ENCODE data around the gene STRAP. TPM values are rescaled to one million over a fixed set of nuclear protein-coding genes. Genes with fewer than 3 reads are reported as not detected.

Gene STRAP
- total and polyA plus RNA-seq, 2 donors from 2014 or later = 85.9 to 99.1 TPM

GRCh38 chr12:15918066-15918465, 35.9 kb downstream of the STRAP start:
- Histone ChIP-seq H3K27ac (ENCODE audit: low read depth in 2 of 2, low read length in 2 of 2) (no peak overlapping the region), H3K27me3 (ENCODE audit: control insufficient read depth, insufficient read depth, low read length) (no peaks in the 10 kb centered on the region), H3K4me1 (ENCODE audit: control insufficient read depth in 2 of 3, insufficient read depth in 2 of 3, low read depth in 1 of 3, low read length in 3 of 3) (peaks cover 0 to 4% (median 2%) of the 10 kb centered on the region in 3 donors), H3K4me3 (ENCODE audit: low read length in 3 of 3) (no peak overlapping the region), H3K9ac (ENCODE audit: low read length in 3 of 3) (no peak overlapping the region), H3K9me3 (ENCODE audit: control insufficient read depth in 2 of 3, insufficient read depth in 1 of 3, low read length in 3 of 3) (no peaks in the 10 kb centered on the region), H3K36me3 (ENCODE audit: control insufficient read depth in 2 of 3, insufficient read depth in 3 of 3, low read length in 3 of 3) (no peaks in the 10 kb centered on the region)
- DNase-seq (peak in 1 of 5 donors; percentile 64), FAIRE-seq (no peak)
- no peak for TF ChIP-seq CTCF (IDR thresholded peaks at IDR 0.05; ENCODE audit: borderline replicate concordance, extremely low read depth, insufficient read depth)
- intact Hi-C loops (cut with DNase I) = no loop called here

GRCh38 chr12:15919418-15919817, 37.2 kb downstream of the STRAP start:
- DNase-seq = peak in 1 of 5 donors; percentile 12
- no peaks in the 10 kb centered on the region for H3K36me3 ChIP-seq (ENCODE audit: control insufficient read depth in 2 of 3, insufficient read depth in 3 of 3, low read length in 3 of 3)
- no peaks in the 10 kb centered on the region for H3K27me3 ChIP-seq (ENCODE audit: control insufficient read depth, insufficient read depth, low read length)
- H3K27ac ChIP-seq (ENCODE audit: low read depth in 2 of 2, low read length in 2 of 2) = no peak overlapping the region
- TF ChIP-seq CTCF (IDR thresholded peaks at IDR 0.05; ENCODE audit: borderline replicate concordance, extremely low read depth, insufficient read depth) = no peak
- H3K4me3 ChIP-seq (ENCODE audit: low read length in 3 of 3) = no peak overlapping the region
- peaks cover 0 to 4% (median 2%) of the 10 kb centered on the region in 3 donors for H3K4me1 ChIP-seq (ENCODE audit: control insufficient read depth in 2 of 3, insufficient read depth in 2 of 3, low read depth in 1 of 3, low read length in 3 of 3)
- no peak for FAIRE-seq
- no peaks in the 10 kb centered on the region for H3K9me3 ChIP-seq (ENCODE audit: control insufficient read depth in 2 of 3, insufficient read depth in 1 of 3, low read length in 3 of 3)
- intact Hi-C loops (cut with DNase I) = no loop called here
- no peak overlapping the region for H3K9ac ChIP-seq (ENCODE audit: low read length in 3 of 3)

- no peak for FAIRE-seq
- no peak for TF ChIP-seq CTCF (IDR thresholded peaks at IDR 0.05; ENCODE audit: borderline replicate concordance, extremely low read depth, insufficient read depth)
- Histone ChIP-seq H3K36me3 (ENCODE audit: control insufficient read depth in 2 of 3, insufficient read depth in 3 of 3, low read length in 3 of 3) (no peaks in the 10 kb centered on the region), H3K27ac (ENCODE audit: low read depth in 2 of 2, low read length in 2 of 2) (no peak overlapping the region), H3K9me3 (ENCODE audit: control insufficient read depth in 2 of 3, insufficient read depth in 1 of 3, low read length in 3 of 3) (no peaks in the 10 kb centered on the region), H3K4me3 (ENCODE audit: low read length in 3 of 3) (no peak overlapping the region), H3K27me3 (ENCODE audit: control insufficient read depth, insufficient read depth, low read length) (no peaks in the 10 kb centered on the region), H3K4me1 (ENCODE audit: control insufficient read depth in 2 of 3, insufficient read depth in 2 of 3, low read depth in 1 of 3, low read length in 3 of 3) (peaks cover 0 to 11% (median 6%) of the 10 kb centered on the region in 3 donors), H3K9ac (ENCODE audit: low read length in 3 of 3) (no peak overlapping the region)
- intact Hi-C loops (cut with DNase I) = no loop called here
- DNase-seq = no peak
Observed at GRCh38 chr12:15924956-15925355, 42.8 kb downstream of the STRAP start.

GRCh38 chr12:15928346-15928745, 46.2 kb downstream of the STRAP start:
- Histone ChIP-seq H3K9ac (ENCODE audit: low read length in 3 of 3) (no peak overlapping the region), H3K9me3 (ENCODE audit: control insufficient read depth in 2 of 3, insufficient read depth in 1 of 3, low read length in 3 of 3) (no peaks in the 10 kb centered on the region), H3K4me3 (ENCODE audit: low read length in 3 of 3) (no peak overlapping the region), H3K36me3 (ENCODE audit: control insufficient read depth in 2 of 3, insufficient read depth in 3 of 3, low read length in 3 of 3) (no peaks in the 10 kb centered on the region), H3K4me1 (ENCODE audit: control insufficient read depth in 2 of 3, insufficient read depth in 2 of 3, low read depth in 1 of 3, low read length in 3 of 3) (peaks cover 0 to 11% (median 6%) of the 10 kb centered on the region in 3 donors), H3K27ac (ENCODE audit: low read depth in 2 of 2, low read length in 2 of 2) (no peak overlapping the region), H3K27me3 (ENCODE audit: control insufficient read depth, insufficient read depth, low read length) (no peaks in the 10 kb centered on the region)
- no peak for DNase-seq
- no peak for FAIRE-seq
- intact Hi-C loops (cut with DNase I) = no loop called here
- no peak for TF ChIP-seq CTCF (IDR thresholded peaks at IDR 0.05; ENCODE audit: borderline replicate concordance, extremely low read depth, insufficient read depth)

Measured in kidney (tissue), 14 donors.